Stomach (tissue), 4 donors: Measurements from ENCODE around the gene OMD.

Experiments used
- EP300 ChIP-seq: sonication (generic); formaldehyde crosslinking; IDR thresholded peaks from one replicate; pipeline ENCODE4 v1.6.1; 2017; ENCODE audit warnings: antibody characterized with exemption
- POLR2AphosphoS5 ChIP-seq, 3 donors: sonication (generic); formaldehyde crosslinking; IDR thresholded peaks; one replicate each; pipeline ENCODE4 v1.6.1; 2016; ENCODE audit warnings: antibody characterized with exemption in 3 of 3
- TF ChIP-seq, protein P1 (sequence below), 7 experiments: fragments of 450-650 bp in 4 of 7; fragments of 200-600 bp in 3 of 7; sonication (generic) in 3 of 7; IDR thresholded peaks; one replicate each; pipeline ENCODE4 v1.5.1; 2016 to 2019; ENCODE audit warnings: antibody characterized with exemption in 7 of 7, control low read depth in 2 of 7, mild to moderate bottlenecking in 1 of 7

DNA sequence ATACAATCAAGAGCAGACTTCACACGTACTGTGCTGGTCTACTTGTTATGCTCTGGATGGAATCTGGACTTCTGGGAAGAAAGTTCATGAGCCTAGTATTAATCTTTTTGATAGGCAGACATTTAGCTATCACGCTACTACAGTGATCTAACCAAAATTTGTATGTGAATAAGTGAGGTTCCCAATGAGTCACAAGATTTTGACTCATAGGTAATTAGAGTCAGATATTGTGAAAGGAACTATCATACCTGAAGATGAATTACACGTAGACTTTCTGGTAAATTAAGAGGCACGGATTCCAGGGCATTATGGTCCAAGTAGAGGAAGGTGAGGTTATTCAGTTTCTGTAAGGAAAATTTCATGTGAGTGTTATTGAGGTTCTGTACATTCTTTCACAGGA, 38.3 kb downstream of the OMD start:
- TF ChIP-seq POLR2AphosphoS5 (IDR thresholded peaks at IDR 0.05) (no peak), EP300 (no peak)
- TF ChIP-seq, protein P1, sequence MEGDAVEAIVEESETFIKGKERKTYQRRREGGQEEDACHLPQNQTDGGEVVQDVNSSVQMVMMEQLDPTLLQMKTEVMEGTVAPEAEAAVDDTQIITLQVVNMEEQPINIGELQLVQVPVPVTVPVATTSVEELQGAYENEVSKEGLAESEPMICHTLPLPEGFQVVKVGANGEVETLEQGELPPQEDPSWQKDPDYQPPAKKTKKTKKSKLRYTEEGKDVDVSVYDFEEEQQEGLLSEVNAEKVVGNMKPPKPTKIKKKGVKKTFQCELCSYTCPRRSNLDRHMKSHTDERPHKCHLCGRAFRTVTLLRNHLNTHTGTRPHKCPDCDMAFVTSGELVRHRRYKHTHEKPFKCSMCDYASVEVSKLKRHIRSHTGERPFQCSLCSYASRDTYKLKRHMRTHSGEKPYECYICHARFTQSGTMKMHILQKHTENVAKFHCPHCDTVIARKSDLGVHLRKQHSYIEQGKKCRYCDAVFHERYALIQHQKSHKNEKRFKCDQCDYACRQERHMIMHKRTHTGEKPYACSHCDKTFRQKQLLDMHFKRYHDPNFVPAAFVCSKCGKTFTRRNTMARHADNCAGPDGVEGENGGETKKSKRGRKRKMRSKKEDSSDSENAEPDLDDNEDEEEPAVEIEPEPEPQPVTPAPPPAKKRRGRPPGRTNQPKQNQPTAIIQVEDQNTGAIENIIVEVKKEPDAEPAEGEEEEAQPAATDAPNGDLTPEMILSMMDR (IDR thresholded peaks at IDR 0.05) = no peak
